ENCODE results near the gene GLIS2.

GLIS2 gene

GRCh38 chr16:4385789-4386450, 70.1 kb downstream of the GLIS2 start:
- H3K27ac ChIP-seq: no peak overlapping the region
- no peak for TF ChIP-seq CTCF (conservative IDR thresholded peaks at IDR 0.05)
- TF ChIP-seq ZFX (IDR thresholded peaks at IDR 0.05): no peak

- TF ChIP-seq CTCF (conservative IDR thresholded peaks at IDR 0.05) (no peak), ZFX (IDR thresholded peaks at IDR 0.05) (no peak)
- no peak overlapping the region for H3K27ac ChIP-seq
These were observed 70.6 kb downstream of the GLIS2 start for GRCh38 chr16:4386451-4386805.

- no peak for TF ChIP-seq ZFX (IDR thresholded peaks at IDR 0.05)
- no peak for TF ChIP-seq CTCF (conservative IDR thresholded peaks at IDR 0.05)
- no peak overlapping the region for H3K27ac ChIP-seq
These were observed 71.2 kb downstream of the GLIS2 start for GRCh38 chr16:4386951-4387565.

- no peak overlapping the region for H3K27ac ChIP-seq
- no peak for TF ChIP-seq CTCF (conservative IDR thresholded peaks at IDR 0.05)
- TF ChIP-seq ZFX (IDR thresholded peaks at IDR 0.05): no peak
These were observed 71.9 kb downstream of the GLIS2 start for GRCh38 chr16:4387781-4388180.

- H3K27ac ChIP-seq: no peak overlapping the region; the same call in 1 of the 2 replicates
- TF ChIP-seq CTCF (conservative IDR thresholded peaks at IDR 0.05) (no peak), ZFX (IDR thresholded peaks at IDR 0.05) (no peak)
These were observed 72.6 kb downstream of the GLIS2 start for GRCh38 chr16:4388271-4389021.

All from C4-2B (cell line).